ENCODE results near the gene PKP4.

The PKP4 gene

GRCh38 chr2:158600155-158600802, 143.5 kb downstream of the PKP4 start:
- Histone ChIP-seq H3K9ac (ENCODE audit: low read depth, low read length) (no peak overlapping the region), H3K9me3 (ENCODE audit: insufficient read depth, low read depth, low read length) (no peaks in the 10 kb centered on the region), H3K4me1 (ENCODE audit: insufficient read depth, low read length) (0 out of 2 replicates have a peak, but pooled peaks cover 6% of the 10 kb centered on the region), H3K27ac (ENCODE audit: low read depth, low read length) (no peak overlapping the region), H3K36me3 (ENCODE audit: insufficient read depth, low read length) (0 out of 2 replicates have a peak, but pooled peaks cover 5% of the 10 kb centered on the region), H3K27me3 (ENCODE audit: insufficient read depth, low read length) (no peaks in the 10 kb centered on the region), H3K4me3 (ENCODE audit: low read length) (no peak overlapping the region)
- WGBS, result 95% methylated on average over 2 of the region's 3 CpGs

GRCh38 chr2:158602027-158602426, 145.3 kb downstream of the PKP4 start:
- no peak overlapping the region for H3K27ac ChIP-seq (ENCODE audit: low read depth, low read length)
- H3K4me1 ChIP-seq (ENCODE audit: insufficient read depth, low read length), result 0 out of 2 replicates have a peak, but pooled peaks cover 6% of the 10 kb centered on the region
- 0 out of 2 replicates have a peak, but pooled peaks cover 5% of the 10 kb centered on the region for H3K36me3 ChIP-seq (ENCODE audit: insufficient read depth, low read length)
- no peaks in the 10 kb centered on the region for H3K9me3 ChIP-seq (ENCODE audit: insufficient read depth, low read depth, low read length)
- H3K9ac ChIP-seq (ENCODE audit: low read depth, low read length), result no peak overlapping the region
- no peaks in the 10 kb centered on the region for H3K27me3 ChIP-seq (ENCODE audit: insufficient read depth, low read length)
- 93% methylated on average over 2 of the region's 2 CpGs for WGBS
- H3K4me3 ChIP-seq (ENCODE audit: low read length), result no peak overlapping the region

- no peak overlapping the region for H3K27ac ChIP-seq (ENCODE audit: low read depth, low read length)
- H3K4me1 ChIP-seq (ENCODE audit: insufficient read depth, low read length), result 0 out of 2 replicates have a peak, but pooled peaks cover 6% of the 10 kb centered on the region
- no peak overlapping the region for H3K4me3 ChIP-seq (ENCODE audit: low read length)
- H3K36me3 ChIP-seq (ENCODE audit: insufficient read depth, low read length), result 0 out of 2 replicates have a peak, but pooled peaks cover 5% of the 10 kb centered on the region
- no peaks in the 10 kb centered on the region for H3K9me3 ChIP-seq (ENCODE audit: insufficient read depth, low read depth, low read length)
- H3K27me3 ChIP-seq (ENCODE audit: insufficient read depth, low read length), result no peaks in the 10 kb centered on the region
- 93% methylated on average over 3 of the region's 3 CpGs for WGBS
- no peak overlapping the region for H3K9ac ChIP-seq (ENCODE audit: low read depth, low read length)
These were observed 146.5 kb downstream of the PKP4 start for GRCh38 chr2:158603205-158603604.

GRCh38 chr2:158603986-158604385, 147.2 kb downstream of the PKP4 start:
- 0 out of 2 replicates have a peak, but pooled peaks cover 6% of the 10 kb centered on the region for H3K4me1 ChIP-seq (ENCODE audit: insufficient read depth, low read length)
- no peak overlapping the region for H3K9ac ChIP-seq (ENCODE audit: low read depth, low read length)
- H3K36me3 ChIP-seq (ENCODE audit: insufficient read depth, low read length), result 0 out of 2 replicates have a peak, but pooled peaks cover 5% of the 10 kb centered on the region
- H3K27me3 ChIP-seq (ENCODE audit: insufficient read depth, low read length), result no peaks in the 10 kb centered on the region
- no peak overlapping the region for H3K4me3 ChIP-seq (ENCODE audit: low read length)
- H3K9me3 ChIP-seq (ENCODE audit: insufficient read depth, low read depth, low read length), result no peaks in the 10 kb centered on the region
- WGBS, result 96% methylated on average over 6 of the region's 6 CpGs
- H3K27ac ChIP-seq (ENCODE audit: low read depth, low read length), result no peak overlapping the region

- no peak overlapping the region for H3K27ac ChIP-seq (ENCODE audit: low read depth, low read length)
- WGBS, result 96% methylated on average over 2 of the region's 4 CpGs
- H3K9ac ChIP-seq (ENCODE audit: low read depth, low read length), result no peak overlapping the region
- no peaks in the 10 kb centered on the region for H3K4me1 ChIP-seq (ENCODE audit: insufficient read depth, low read length)
- H3K4me3 ChIP-seq (ENCODE audit: low read length), result no peak overlapping the region
- no peaks in the 10 kb centered on the region for H3K27me3 ChIP-seq (ENCODE audit: insufficient read depth, low read length)
- no peaks in the 10 kb centered on the region for H3K36me3 ChIP-seq (ENCODE audit: insufficient read depth, low read length)
- H3K9me3 ChIP-seq (ENCODE audit: insufficient read depth, low read depth, low read length), result no peaks in the 10 kb centered on the region
These were observed 153.3 kb downstream of the PKP4 start for GRCh38 chr2:158610059-158610458.

GRCh38 chr2:158616480-158617000, 159.8 kb downstream of the PKP4 start:
- Histone ChIP-seq H3K27me3 (ENCODE audit: insufficient read depth, low read length) (no peaks in the 10 kb centered on the region), H3K4me3 (ENCODE audit: low read length) (no peak overlapping the region), H3K36me3 (ENCODE audit: insufficient read depth, low read length) (peaks cover 19% of the 10 kb centered on the region), H3K9me3 (ENCODE audit: insufficient read depth, low read depth, low read length) (no peaks in the 10 kb centered on the region), H3K9ac (ENCODE audit: low read depth, low read length) (no peak overlapping the region), H3K4me1 (ENCODE audit: insufficient read depth, low read length) (peaks cover 17% of the 10 kb centered on the region), H3K27ac (ENCODE audit: low read depth, low read length) (no peak overlapping the region)
- WGBS, result 98% methylated on average over 3 of the region's 3 CpGs

- Histone ChIP-seq H3K9me3 (ENCODE audit: insufficient read depth, low read depth, low read length) (no peaks in the 10 kb centered on the region), H3K27me3 (ENCODE audit: insufficient read depth, low read length) (no peaks in the 10 kb centered on the region), H3K36me3 (ENCODE audit: insufficient read depth, low read length) (peaks cover 43% of the 10 kb centered on the region), H3K27ac (ENCODE audit: low read depth, low read length) (peak overlapping the region; percentile 72), H3K4me3 (ENCODE audit: low read length) (no peak overlapping the region), H3K4me1 (ENCODE audit: insufficient read depth, low read length) (peaks cover 17% of the 10 kb centered on the region), H3K9ac (ENCODE audit: low read depth, low read length) (peak overlapping the region; percentile 33; the same call in 1 of the 2 replicates)
- WGBS, result 79% methylated on average over 4 of the region's 4 CpGs
These were observed 162.2 kb downstream of the PKP4 start for GRCh38 chr2:158618891-158619490.

GRCh38 chr2:158619496-158619895, 162.7 kb downstream of the PKP4 start:
- Histone ChIP-seq H3K9me3 (ENCODE audit: insufficient read depth, low read depth, low read length) (no peaks in the 10 kb centered on the region), H3K9ac (ENCODE audit: low read depth, low read length) (peak overlapping the region; percentile 33; the same call in 1 of the 2 replicates), H3K27ac (ENCODE audit: low read depth, low read length) (peak overlapping the region; percentile 72), H3K4me1 (ENCODE audit: insufficient read depth, low read length) (peaks cover 17% of the 10 kb centered on the region), H3K27me3 (ENCODE audit: insufficient read depth, low read length) (no peaks in the 10 kb centered on the region), H3K36me3 (ENCODE audit: insufficient read depth, low read length) (peaks cover 48% of the 10 kb centered on the region), H3K4me3 (ENCODE audit: low read length) (no peak overlapping the region)
- 78% methylated on average over 2 of the region's 2 CpGs for WGBS

GRCh38 chr2:158620656-158621055, 163.9 kb downstream of the PKP4 start:
- no peak overlapping the region for H3K4me3 ChIP-seq (ENCODE audit: low read length)
- no peak overlapping the region; the same call in 1 of the 2 replicates for H3K27ac ChIP-seq (ENCODE audit: low read depth, low read length)
- no peak overlapping the region for H3K9ac ChIP-seq (ENCODE audit: low read depth, low read length)
- 87% methylated on average over 2 of the region's 2 CpGs for WGBS
- H3K9me3 ChIP-seq (ENCODE audit: insufficient read depth, low read depth, low read length), result no peaks in the 10 kb centered on the region
- H3K36me3 ChIP-seq (ENCODE audit: insufficient read depth, low read length), result peaks cover 60% of the 10 kb centered on the region
- peaks cover 17% of the 10 kb centered on the region for H3K4me1 ChIP-seq (ENCODE audit: insufficient read depth, low read length)
- no peaks in the 10 kb centered on the region for H3K27me3 ChIP-seq (ENCODE audit: insufficient read depth, low read length)

- no peak overlapping the region for H3K9ac ChIP-seq (ENCODE audit: low read depth, low read length)
- 98% methylated on average over 3 of the region's 3 CpGs for WGBS
- no peaks in the 10 kb centered on the region for H3K9me3 ChIP-seq (ENCODE audit: insufficient read depth, low read depth, low read length)
- no peaks in the 10 kb centered on the region for H3K27me3 ChIP-seq (ENCODE audit: insufficient read depth, low read length)
- H3K4me1 ChIP-seq (ENCODE audit: insufficient read depth, low read length), result peaks cover 7% of the 10 kb centered on the region
- no peak overlapping the region for H3K4me3 ChIP-seq (ENCODE audit: low read length)
- no peak overlapping the region for H3K27ac ChIP-seq (ENCODE audit: low read depth, low read length)
- H3K36me3 ChIP-seq (ENCODE audit: insufficient read depth, low read length), result peaks cover 71% of the 10 kb centered on the region
These were observed 167.4 kb downstream of the PKP4 start for GRCh38 chr2:158624071-158624667.

- WGBS, result 95% methylated on average over 19 of the region's 19 CpGs
- Histone ChIP-seq H3K36me3 (ENCODE audit: insufficient read depth, low read length) (peaks cover 74% of the 10 kb centered on the region), H3K9ac (ENCODE audit: low read depth, low read length) (no peak overlapping the region), H3K4me3 (ENCODE audit: low read length) (no peak overlapping the region), H3K27me3 (ENCODE audit: insufficient read depth, low read length) (no peaks in the 10 kb centered on the region), H3K27ac (ENCODE audit: low read depth, low read length) (no peak overlapping the region), H3K4me1 (ENCODE audit: insufficient read depth, low read length) (no peaks in the 10 kb centered on the region), H3K9me3 (ENCODE audit: insufficient read depth, low read depth, low read length) (no peaks in the 10 kb centered on the region)
These were observed 168.2 kb downstream of the PKP4 start for GRCh38 chr2:158624961-158625360.

Data from HUES64 (cell line).